GM23338 (cell line): ENCODE results near the gene PTPRA. TPM values are rescaled to one million over a fixed set of nuclear protein-coding genes. Genes with fewer than 3 reads are reported as not detected.

Experiments used
- ATAC-seq: fragments of 200-7000 bp; cut with Tn5 transposase; 3 replicates; pipeline ENCODE4 v1.9.1; 2020
- DNase-seq: peaks from one replicate; pipeline ENCODE4 v3.0.0-alpha.2; 2015; ENCODE audit warnings: low spot score
- H2AFZ ChIP-seq: fragments of 200-600 bp; sonication (generic); 2 replicates; pipeline ENCODE4 v1.8.0; 2016; ENCODE audit warnings: antibody characterized with exemption, mild to moderate bottlenecking, moderate library complexity
- H3F3A ChIP-seq: fragments of 200-600 bp; sonication (generic); replicated peaks from 2 replicates; pipeline ENCODE4 v1.8.0; 2017; ENCODE audit warnings: antibody characterized with exemption, mixed run types, low read depth
- H3K27ac ChIP-seq: fragments of 200-600 bp; sonication (generic); 2 replicates; pipeline ENCODE4 v1.6.1; 2016; ENCODE audit warnings: low read depth
- H3K27me3 ChIP-seq: fragments of 200-600 bp; sonication (generic); 2 replicates; pipeline ENCODE4 v1.8.0; 2016; ENCODE audit warnings: mild to moderate bottlenecking, mixed run types, moderate library complexity; ENCODE audit not compliant: insufficient read depth
- H3K36me3 ChIP-seq: fragments of 200-600 bp; sonication (generic); 2 replicates; pipeline ENCODE4 v1.8.0; 2016; ENCODE audit warnings: mild to moderate bottlenecking; ENCODE audit not compliant: insufficient read depth
- H3K4me1 ChIP-seq: fragments of 200-600 bp; sonication (generic); 2 replicates; pipeline ENCODE4 v1.8.0; 2016; ENCODE audit warnings: mild to moderate bottlenecking, moderate library complexity; ENCODE audit not compliant: insufficient read depth
- H3K4me2 ChIP-seq: fragments of 200-600 bp; sonication (generic); 2 replicates; pipeline ENCODE4 v1.7.1; 2017; ENCODE audit warnings: mixed run types
- H3K4me3 ChIP-seq: fragments of 200-600 bp; sonication (generic); 2 replicates; pipeline ENCODE4 v1.6.1; 2016; ENCODE audit warnings: mixed run types
- H3K79me2 ChIP-seq: fragments of 200-600 bp; sonication (generic); replicated peaks from 2 replicates; pipeline ENCODE4 v1.8.0; 2017; ENCODE audit warnings: mild to moderate bottlenecking; ENCODE audit not compliant: insufficient read depth
- H3K9me2 ChIP-seq: fragments of 200-600 bp; sonication (generic); 2 replicates; pipeline ENCODE4 v1.8.0; 2017; ENCODE audit not compliant: insufficient read depth
- H4K20me1 ChIP-seq: fragments of 200-600 bp; sonication (generic); replicated peaks from 2 replicates; pipeline ENCODE4 v1.8.0; 2017; ENCODE audit warnings: mild to moderate bottlenecking; ENCODE audit not compliant: insufficient read depth
- H3K27ac Mint-ChIP-seq: 2 replicates; pipeline ENCODE4 v1.8.0; 2020; ENCODE audit warnings: inconsistent platforms, mild to moderate bottlenecking, moderate library complexity, mixed read lengths
- H3K27me3 Mint-ChIP-seq: 3 replicates; pipeline ENCODE4 v1.8.0; 2022; ENCODE audit warnings: low read depth, mild to moderate bottlenecking, moderate library complexity, mixed read lengths, inconsistent platforms; ENCODE audit not compliant: insufficient read depth, poor library complexity
- H3K36me3 Mint-ChIP-seq: 3 replicates; pipeline ENCODE4 v1.8.0; 2021; ENCODE audit warnings: low read depth, mild to moderate bottlenecking, inconsistent platforms, moderate library complexity, mixed read lengths
- H3K4me1 Mint-ChIP-seq: 3 replicates; pipeline ENCODE4 v1.8.0; 2020; ENCODE audit warnings: mild to moderate bottlenecking, inconsistent platforms, mixed read lengths
- H3K4me3 Mint-ChIP-seq: 3 replicates; pipeline ENCODE4 v1.8.0; 2021; ENCODE audit warnings: moderate library complexity, mild to moderate bottlenecking, inconsistent platforms, mixed read lengths
- H3K9me3 Mint-ChIP-seq: 3 replicates; pipeline ENCODE4 v1.8.0; 2020; ENCODE audit warnings: moderate library complexity, mild to moderate bottlenecking, inconsistent platforms, mixed read lengths
- CREB1 ChIP-seq: fragments of 250-450 bp; sonication (Bioruptor Pico); IDR thresholded peaks from 2 replicates; pipeline ENCODE4 v1.5.0; 2020; ENCODE audit warnings: low read depth, mild to moderate bottlenecking, moderate library complexity
- CTCF ChIP-seq, 2 experiments: fragments of 200-600 bp in 1 of 2; sonication (generic) in 1 of 2; conservative IDR thresholded peaks; 2 replicates each; pipeline versions ENCODE4 v1.5.1 to v1.6.1; 2016 to 2017; ENCODE audit warnings: antibody characterized with exemption in 2 of 2, low read depth in 2 of 2, mild to moderate bottlenecking in 2 of 2, moderate library complexity in 1 of 2
- ETS1 ChIP-seq: IDR thresholded peaks from 2 replicates; pipeline ENCODE4 v1.6.1; 2016; ENCODE audit warnings: antibody characterized with exemption
- EZH2 ChIP-seq: fragments of 200-600 bp; sonication (generic); IDR thresholded peaks from one replicate; pipeline ENCODE4 v1.8.0; 2017; ENCODE audit warnings: antibody characterized with exemption, mild to moderate bottlenecking, low read depth; ENCODE audit not compliant: unreplicated experiment
- EZH2phosphoT487 ChIP-seq: fragments of 200-600 bp; sonication (generic); IDR thresholded peaks from one replicate; pipeline ENCODE4 v1.8.1; 2018; ENCODE audit warnings: antibody characterized with exemption; ENCODE audit not compliant: unreplicated experiment
- JUNB ChIP-seq: IDR thresholded peaks from one replicate; pipeline ENCODE4 v1.6.1; 2016; ENCODE audit warnings: antibody characterized with exemption; ENCODE audit not compliant: unreplicated experiment
- NANOG ChIP-seq: IDR thresholded peaks from 2 replicates; pipeline ENCODE4 v1.6.1; 2016; ENCODE audit warnings: antibody characterized with exemption, borderline replicate concordance
- POLR2AphosphoS5 ChIP-seq: IDR thresholded peaks from 2 replicates; pipeline ENCODE4 v1.6.1; 2016; ENCODE audit warnings: antibody characterized with exemption, low read depth
- REST ChIP-seq: IDR thresholded peaks from one replicate; pipeline ENCODE4 v1.6.1; 2018; ENCODE audit warnings: antibody characterized with exemption; ENCODE audit not compliant: unreplicated experiment
- STAT1 ChIP-seq: IDR thresholded peaks from one replicate; pipeline ENCODE4 v1.6.1; 2016; ENCODE audit warnings: antibody characterized with exemption; ENCODE audit not compliant: unreplicated experiment
- ZNF114 ChIP-seq: fragments of 250-450 bp; sonication (Bioruptor Pico); IDR thresholded peaks from 2 replicates; pipeline ENCODE4 v1.5.0; 2020; ENCODE audit warnings: mild to moderate bottlenecking, moderate library complexity
- ZNF331 ChIP-seq: fragments of 250-450 bp; sonication (Bioruptor Pico); IDR thresholded peaks from 2 replicates; pipeline ENCODE4 v1.5.0; 2020; ENCODE audit warnings: low read depth, mild to moderate bottlenecking, moderate library complexity
- ZNF462 ChIP-seq: fragments of 250-450 bp; sonication (Bioruptor Pico); IDR thresholded peaks from 2 replicates; pipeline ENCODE4 v1.5.0; 2020; ENCODE audit warnings: mild to moderate bottlenecking, moderate library complexity
- polyA plus RNA-seq: library from polyadenylated mRNA; unstranded; fragments of >200 nt; fragmentation: Nextera tagmentation; extraction: Ambion mirVana; gene quantifications from 2 replicates; pipeline ENCODE4 v1.2.1, GENCODE V29; 2016
- total RNA-seq: library from RNA; depleted of rRNA; stranded (reverse); fragments of >200 nt; shearing (Covaris generic); gene quantifications from 2 replicates; pipeline ENCODE4 v1.2.3, GENCODE V29; 2014

The PTPRA gene
- total and polyA plus RNA-seq, 2 experiments from 2014 or later: 37.8 to 39.3 TPM

- H3K36me3 ChIP-seq: no peaks in the 10 kb centered on the region
- H3K4me1 ChIP-seq: peaks cover 5% of the 10 kb centered on the region
- no peak overlapping the region for H2AFZ ChIP-seq
- H3K27me3 ChIP-seq: no peaks in the 10 kb centered on the region
- Mint-ChIP-seq H3K9me3 (peaks cover 4% of the 10 kb centered on the region; the same call in 2 of the 3 replicates), H3K36me3 (peaks cover 17% of the 10 kb centered on the region; the same call in 2 of the 3 replicates), H3K4me3 (no peak overlapping the region), H3K27ac (no peak overlapping the region), H3K4me1 (peaks cover 8% of the 10 kb centered on the region; the same call in 2 of the 3 replicates), H3K27me3 (peaks cover 2% of the 10 kb centered on the region)
- no peaks in the 10 kb centered on the region; the same call in 1 of the 2 replicates for H3F3A ChIP-seq
- H3K9me2 ChIP-seq: no peaks in the 10 kb centered on the region
- no peak for DNase-seq
- ATAC-seq: no peak
- no peak overlapping the region for H3K4me3 ChIP-seq
- H4K20me1 ChIP-seq: peaks cover 4% of the 10 kb centered on the region; the same call in 1 of the 2 replicates
- H3K4me2 ChIP-seq: no peak overlapping the region
- no peak for TF ChIP-seq REST
- TF ChIP-seq ZNF114 (CRISPR knock-in tag): no peak
- TF ChIP-seq ETS1: no peak
- TF ChIP-seq JUNB: no peak
- no peak for TF ChIP-seq CTCF (conservative IDR thresholded peaks at IDR 0.05; ENCODE audit: low read depth in 2 of 2)
- no peak for TF ChIP-seq STAT1
- TF ChIP-seq NANOG: no peak
- TF ChIP-seq EZH2: no peak
- no peak for TF ChIP-seq ZNF331 (CRISPR knock-in tag)
- TF ChIP-seq ZNF462 (CRISPR knock-in tag): no peak
- no peak for TF ChIP-seq POLR2AphosphoS5
- no peak for TF ChIP-seq CREB1
- TF ChIP-seq EZH2phosphoT487: no peak
- peaks cover 36% of the 10 kb centered on the region for H3K79me2 ChIP-seq
- H3K27ac ChIP-seq: no peak overlapping the region
Observed at GRCh38 chr20:2909953-2910352, 36.7 kb downstream of the PTPRA start.
